ENCODE results near the gene PSPN. TPM values are rescaled to one million over a fixed set of nuclear protein-coding genes. Genes with fewer than 3 reads are reported as not detected.

Gene PSPN
- total and polyA plus RNA-seq, 2 donors (not counting 1 experiment from before 2014, with no cell fraction given) = 1.1 to 3.0 TPM

DNA sequence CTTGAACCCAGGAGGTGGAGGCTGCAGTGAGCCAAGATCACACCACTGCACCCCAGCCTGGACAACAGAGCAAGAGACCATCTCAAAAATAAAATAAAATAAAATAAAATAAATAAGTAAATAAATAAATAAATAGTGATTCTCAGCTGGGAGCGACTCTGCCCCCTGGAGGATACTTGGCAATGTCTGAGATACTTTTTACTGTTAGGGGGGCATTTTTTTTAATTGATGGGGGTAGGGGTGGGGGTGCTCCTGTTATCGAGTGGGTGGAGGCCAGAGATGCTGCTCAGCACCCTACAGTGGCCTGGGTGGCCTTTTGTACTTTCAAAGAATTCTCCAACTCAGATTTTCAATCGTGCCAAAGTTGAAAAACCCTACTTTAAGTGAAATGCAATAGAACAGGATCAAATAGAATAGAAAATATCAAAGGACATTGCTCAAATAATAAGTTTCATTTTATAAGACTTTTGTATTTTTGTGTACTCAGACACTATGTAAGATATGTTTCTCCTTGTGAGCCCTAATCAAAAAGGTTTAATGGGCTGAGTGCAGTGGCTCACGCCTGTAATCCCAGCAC lies 21.5 kb downstream of the PSPN start:
- no peaks in the 10 kb centered on the region for H3K9me3 Mint-ChIP-seq (ENCODE audit: insufficient read depth)
- H3K27me3 ChIP-seq (replicated peaks in 1 of 4; ENCODE audit: control extremely low read depth in 1 of 4, control insufficient read depth in 3 of 4, insufficient read depth in 4 of 4, low read length in 3 of 4) = no peaks in the 10 kb centered on the region
- H3K36me3 ChIP-seq (replicated peaks in 1 of 2; ENCODE audit: control extremely low read depth in 1 of 2, control insufficient read depth in 1 of 2, extremely low read depth in 1 of 2, insufficient read depth in 2 of 2, low read length in 1 of 2) = no peaks in the 10 kb centered on the region
- no peak overlapping the region for H2AFZ ChIP-seq (ENCODE audit: insufficient read depth, low read depth, low read length, poor library complexity, severe bottlenecking)
- H3K4me3 Mint-ChIP-seq = no peak overlapping the region
- TF ChIP-seq EZH2 (IDR thresholded peaks at IDR 0.05; ENCODE audit: borderline replicate concordance, insufficient read depth, low read depth, low read length, poor library complexity, severe bottlenecking) = no peak
- TF ChIP-seq, protein P1, sequence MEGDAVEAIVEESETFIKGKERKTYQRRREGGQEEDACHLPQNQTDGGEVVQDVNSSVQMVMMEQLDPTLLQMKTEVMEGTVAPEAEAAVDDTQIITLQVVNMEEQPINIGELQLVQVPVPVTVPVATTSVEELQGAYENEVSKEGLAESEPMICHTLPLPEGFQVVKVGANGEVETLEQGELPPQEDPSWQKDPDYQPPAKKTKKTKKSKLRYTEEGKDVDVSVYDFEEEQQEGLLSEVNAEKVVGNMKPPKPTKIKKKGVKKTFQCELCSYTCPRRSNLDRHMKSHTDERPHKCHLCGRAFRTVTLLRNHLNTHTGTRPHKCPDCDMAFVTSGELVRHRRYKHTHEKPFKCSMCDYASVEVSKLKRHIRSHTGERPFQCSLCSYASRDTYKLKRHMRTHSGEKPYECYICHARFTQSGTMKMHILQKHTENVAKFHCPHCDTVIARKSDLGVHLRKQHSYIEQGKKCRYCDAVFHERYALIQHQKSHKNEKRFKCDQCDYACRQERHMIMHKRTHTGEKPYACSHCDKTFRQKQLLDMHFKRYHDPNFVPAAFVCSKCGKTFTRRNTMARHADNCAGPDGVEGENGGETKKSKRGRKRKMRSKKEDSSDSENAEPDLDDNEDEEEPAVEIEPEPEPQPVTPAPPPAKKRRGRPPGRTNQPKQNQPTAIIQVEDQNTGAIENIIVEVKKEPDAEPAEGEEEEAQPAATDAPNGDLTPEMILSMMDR (IDR thresholded peaks at IDR 0.05) = peak; percentile 24
- H3K79me2 ChIP-seq (ENCODE audit: control insufficient read depth, insufficient read depth, low read length) = no peaks in the 10 kb centered on the region
- H3K4me2 ChIP-seq (replicated peaks; ENCODE audit: low read depth, low read length, poor library complexity, severe bottlenecking) = no peak overlapping the region
- no peak overlapping the region for H3K27ac Mint-ChIP-seq
- 88% methylated on average over 1 of the region's 4 CpGs for WGBS (ENCODE audit: insufficient coverage)
- intact Hi-C loops (cut with micrococcal nuclease) = no loop called here
- no peak overlapping the region for H3K9ac ChIP-seq (ENCODE audit: low read length)
- H4K20me1 ChIP-seq (ENCODE audit: control insufficient read depth, insufficient read depth, low read length, poor library complexity, severe bottlenecking) = no peaks in the 10 kb centered on the region
- no peaks in the 10 kb centered on the region for H3K27me3 Mint-ChIP-seq
- POLR2A ChIA-PET = no interaction called here
- H3K9me3 ChIP-seq (ENCODE audit: control extremely low read depth in 1 of 3, control insufficient read depth in 2 of 3, insufficient read depth in 1 of 3, low read length in 2 of 3) = no peaks in the 10 kb centered on the region
- ATAC-seq (ENCODE audit: low read depth) (no peak), DNase-seq (no peak)
- no peaks in the 10 kb centered on the region for H3K4me1 Mint-ChIP-seq
- no peaks in the 10 kb centered on the region for H3K4me1 ChIP-seq (ENCODE audit: control insufficient read depth in 2 of 2, insufficient read depth in 2 of 2, low read length in 2 of 2)
- H3K27ac ChIP-seq (ENCODE audit: low read length in 2 of 2) = no peak overlapping the region
- CTCF ChIA-PET = interaction anchor here (2.1 kb wide), 1 partner anchor 136 kb away, joined by 6 read pairs; no protein-coding TSS in a partner anchor
- H3K4me3 ChIP-seq (ENCODE audit: control extremely low read depth in 1 of 5, extremely low read depth in 1 of 5, insufficient read depth in 1 of 5, low read depth in 2 of 5, low read length in 4 of 5) = no peak overlapping the region

DNA sequence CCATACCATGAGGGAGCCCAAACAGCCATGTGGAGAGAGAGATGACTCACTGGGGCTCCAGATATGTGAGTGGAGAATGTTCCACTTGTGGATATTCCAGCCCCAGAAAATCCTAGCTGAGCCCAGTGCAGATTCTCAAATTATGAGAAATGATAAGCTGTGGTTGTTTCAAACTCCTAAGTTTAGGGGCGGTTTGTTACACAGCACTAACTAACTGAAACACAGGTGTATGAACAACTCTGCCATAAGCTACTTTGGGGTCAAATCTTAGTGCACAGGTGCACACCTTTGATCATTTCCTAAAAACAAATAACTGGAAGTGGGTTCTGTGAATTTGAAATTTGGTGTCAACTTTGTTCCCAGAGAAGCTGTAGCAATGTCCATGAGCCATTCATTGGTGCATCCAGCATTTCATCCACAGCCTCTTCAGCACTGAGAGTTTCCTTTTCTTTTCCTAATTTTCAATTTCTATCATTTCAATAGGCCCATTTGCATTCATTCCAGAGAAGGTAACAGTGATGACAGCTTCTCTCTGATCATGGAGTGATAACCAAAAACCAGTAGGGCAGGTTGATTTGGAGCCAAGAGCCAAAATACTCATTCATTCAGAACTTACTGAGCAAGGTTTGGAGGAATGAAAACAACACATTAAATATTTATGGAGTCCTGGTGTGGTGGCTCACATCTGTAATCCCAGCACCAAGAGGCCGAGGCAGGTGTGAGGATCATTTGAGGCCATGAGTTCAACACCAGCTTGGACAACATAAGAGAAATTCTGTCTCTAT lies 23.2 kb downstream of the PSPN start:
- CTCF ChIA-PET = interaction anchor here (1.3 to 2.1 kb wide), 2 partner anchors 134 to 186 kb away, joined by 4 to 6 read pairs; no protein-coding TSS in a partner anchor

More for the DNA sequence above, 23.2 kb downstream of the PSPN start:
- H3K4me1 ChIP-seq (ENCODE audit: control insufficient read depth in 2 of 2, insufficient read depth in 2 of 2, low read length in 2 of 2) = no peaks in the 10 kb centered on the region
- no peaks in the 10 kb centered on the region for H3K36me3 ChIP-seq (replicated peaks in 1 of 2; ENCODE audit: control extremely low read depth in 1 of 2, control insufficient read depth in 1 of 2, extremely low read depth in 1 of 2, insufficient read depth in 2 of 2, low read length in 1 of 2)
- no peaks in the 10 kb centered on the region for H3K27me3 Mint-ChIP-seq
- no peak for DNase-seq
- H3K4me3 Mint-ChIP-seq = no peak overlapping the region
- H3K9me3 ChIP-seq (ENCODE audit: control extremely low read depth in 1 of 3, control insufficient read depth in 2 of 3, insufficient read depth in 1 of 3, low read length in 2 of 3) = no peaks in the 10 kb centered on the region
- intact Hi-C loops (cut with micrococcal nuclease) = no loop called here
- TF ChIP-seq, protein P1 (IDR thresholded peaks at IDR 0.05) = no peak
- no peak for TF ChIP-seq EZH2 (IDR thresholded peaks at IDR 0.05; ENCODE audit: borderline replicate concordance, insufficient read depth, low read depth, low read length, poor library complexity, severe bottlenecking)
- H3K9ac ChIP-seq (ENCODE audit: low read length) = no peak overlapping the region
- no peak overlapping the region for H3K4me3 ChIP-seq (ENCODE audit: control extremely low read depth in 1 of 5, extremely low read depth in 1 of 5, insufficient read depth in 1 of 5, low read depth in 2 of 5, low read length in 4 of 5)
- no peak overlapping the region for H2AFZ ChIP-seq (ENCODE audit: insufficient read depth, low read depth, low read length, poor library complexity, severe bottlenecking)
- H3K27ac Mint-ChIP-seq = no peak overlapping the region
- WGBS (ENCODE audit: insufficient coverage) = 83% methylated on average over 1 of the region's 2 CpGs
- H3K27me3 ChIP-seq (replicated peaks in 1 of 4; ENCODE audit: control extremely low read depth in 1 of 4, control insufficient read depth in 3 of 4, insufficient read depth in 4 of 4, low read length in 3 of 4) = no peaks in the 10 kb centered on the region
- H3K79me2 ChIP-seq (ENCODE audit: control insufficient read depth, insufficient read depth, low read length) = no peaks in the 10 kb centered on the region
- no peak for ATAC-seq (ENCODE audit: low read depth)
- POLR2A ChIA-PET = no interaction called here
- no peaks in the 10 kb centered on the region for H3K9me3 Mint-ChIP-seq (ENCODE audit: insufficient read depth)
- H3K4me2 ChIP-seq (replicated peaks; ENCODE audit: low read depth, low read length, poor library complexity, severe bottlenecking) = no peak overlapping the region
- no peak overlapping the region for H3K27ac ChIP-seq (ENCODE audit: low read length in 2 of 2)
- no peaks in the 10 kb centered on the region for H4K20me1 ChIP-seq (ENCODE audit: control insufficient read depth, insufficient read depth, low read length, poor library complexity, severe bottlenecking)
- no peaks in the 10 kb centered on the region for H3K4me1 Mint-ChIP-seq

All from B cell (primary cell).